NCI-H1417 (cell line): ENCODE measurements around the gene ANGPTL3.

Experiments
- DNase-seq, 3 experiments: peaks; one replicate each; lab custom pipeline; 2025; lab: John Stamatoyannopoulos, UW

ANGPTL3 gene

GRCh38 chr1:62628506-62628905 lies 31.2 kb downstream of the ANGPTL3 start:
- DNase-seq = no peak

GRCh38 chr1:62637392-62638105 lies 40.2 kb downstream of the ANGPTL3 start:
- DNase-seq = no peak

- no peak for DNase-seq
These were observed 46.0 kb downstream of the ANGPTL3 start for GRCh38 chr1:62643283-62643682.

GRCh38 chr1:62652387-62652786 lies 55.1 kb downstream of the ANGPTL3 start:
- DNase-seq = no peak

- DNase-seq = no peak
These were observed 57.4 kb downstream of the ANGPTL3 start for GRCh38 chr1:62654744-62655143.
